ENCODE measurements around the gene NOSTRIN.
"Not testable (repeated sequence)": the region's sequence is repeated elsewhere in the genome, so short reads cannot be mapped to it uniquely, and the experiment has no call there.

NOSTRIN gene

DNA sequence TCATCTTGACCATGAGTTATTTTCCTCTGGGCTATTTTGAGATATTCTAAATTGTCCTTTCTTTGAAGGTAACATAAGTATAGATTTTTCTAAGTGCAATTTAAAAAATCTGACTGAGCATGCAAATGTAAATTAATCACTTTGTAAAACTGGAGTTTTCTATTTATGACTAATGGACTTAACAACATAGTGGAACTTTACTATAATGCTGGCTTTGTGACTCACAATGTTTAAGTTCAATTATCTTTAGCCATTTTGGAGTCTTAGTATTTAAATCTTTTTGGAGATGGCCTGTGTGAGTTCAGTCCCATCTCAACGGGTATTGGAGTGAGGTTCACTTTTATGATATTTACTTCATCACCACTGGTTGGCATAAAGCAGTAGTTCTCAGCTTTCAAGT lies 35.2 kb upstream of the NOSTRIN start:
- TF ChIP-seq, protein P1, sequence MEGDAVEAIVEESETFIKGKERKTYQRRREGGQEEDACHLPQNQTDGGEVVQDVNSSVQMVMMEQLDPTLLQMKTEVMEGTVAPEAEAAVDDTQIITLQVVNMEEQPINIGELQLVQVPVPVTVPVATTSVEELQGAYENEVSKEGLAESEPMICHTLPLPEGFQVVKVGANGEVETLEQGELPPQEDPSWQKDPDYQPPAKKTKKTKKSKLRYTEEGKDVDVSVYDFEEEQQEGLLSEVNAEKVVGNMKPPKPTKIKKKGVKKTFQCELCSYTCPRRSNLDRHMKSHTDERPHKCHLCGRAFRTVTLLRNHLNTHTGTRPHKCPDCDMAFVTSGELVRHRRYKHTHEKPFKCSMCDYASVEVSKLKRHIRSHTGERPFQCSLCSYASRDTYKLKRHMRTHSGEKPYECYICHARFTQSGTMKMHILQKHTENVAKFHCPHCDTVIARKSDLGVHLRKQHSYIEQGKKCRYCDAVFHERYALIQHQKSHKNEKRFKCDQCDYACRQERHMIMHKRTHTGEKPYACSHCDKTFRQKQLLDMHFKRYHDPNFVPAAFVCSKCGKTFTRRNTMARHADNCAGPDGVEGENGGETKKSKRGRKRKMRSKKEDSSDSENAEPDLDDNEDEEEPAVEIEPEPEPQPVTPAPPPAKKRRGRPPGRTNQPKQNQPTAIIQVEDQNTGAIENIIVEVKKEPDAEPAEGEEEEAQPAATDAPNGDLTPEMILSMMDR (conservative IDR thresholded peaks at IDR 0.05) = no peak

DNA sequence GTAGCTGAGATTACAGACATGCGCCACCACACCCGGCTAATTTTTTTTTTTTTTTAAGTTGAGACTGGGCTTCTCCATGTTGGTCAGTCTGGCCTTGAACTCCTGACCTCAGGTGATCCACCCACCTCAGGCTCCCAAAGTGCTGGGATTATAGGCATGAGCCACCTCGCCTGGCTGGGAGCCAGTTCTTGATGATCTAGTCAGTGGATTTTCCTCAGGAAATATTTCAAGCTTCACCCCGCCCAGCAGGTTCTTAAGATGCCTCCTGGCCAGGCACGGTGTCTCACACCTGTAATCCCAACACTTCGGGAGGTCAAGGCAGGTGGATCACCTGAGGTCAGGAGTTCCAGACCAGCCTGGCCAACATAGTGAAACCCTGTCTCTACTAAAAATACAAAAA lies 34.1 kb upstream of the NOSTRIN start:
- not testable (repeated sequence) for H3K27ac ChIP-seq

More for the DNA sequence above, 35.2 kb upstream of the NOSTRIN start:
- no peak overlapping the region for H3K27ac ChIP-seq

DNA sequence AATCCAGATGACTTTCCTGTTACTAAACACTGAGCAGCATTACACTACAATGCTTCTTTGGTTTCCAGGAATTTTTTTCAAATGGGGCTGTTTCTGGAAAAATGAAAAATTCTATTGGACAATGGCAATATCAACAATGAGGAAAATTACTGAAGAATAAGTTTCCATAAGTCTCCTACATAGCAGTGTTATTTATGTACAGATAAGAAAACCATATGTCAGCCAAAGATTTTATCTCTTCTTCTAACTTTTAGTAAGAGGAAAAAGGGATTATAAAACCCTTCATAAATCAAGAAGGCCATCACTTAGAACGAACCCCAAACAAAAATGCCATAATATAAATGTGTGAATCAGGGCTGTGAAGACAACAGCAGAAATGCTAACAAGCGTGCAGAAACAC lies 31.6 kb upstream of the NOSTRIN start:
- no peak overlapping the region for H3K27ac ChIP-seq
- TF ChIP-seq, protein P1 (conservative IDR thresholded peaks at IDR 0.05) = no peak

DNA sequence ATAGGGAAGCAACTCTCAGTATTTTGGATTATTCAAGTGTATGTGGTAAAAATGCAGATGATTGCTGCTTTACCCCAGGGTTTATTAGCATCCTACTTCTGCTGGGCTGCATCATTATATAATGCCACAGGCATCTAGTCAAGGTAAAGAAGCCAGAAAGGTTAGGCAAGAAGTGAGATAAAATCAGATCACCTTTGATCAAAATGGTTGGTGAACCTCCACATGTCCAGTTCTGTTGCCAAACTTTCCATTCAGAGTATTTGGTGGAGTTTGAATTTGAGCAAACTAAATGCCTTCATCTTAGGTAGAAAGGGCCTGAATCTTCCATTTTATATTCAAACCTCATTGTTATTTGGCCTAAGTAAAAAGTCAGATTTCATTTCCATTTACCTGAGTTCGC lies 29.7 kb upstream of the NOSTRIN start:
- TF ChIP-seq, protein P1 (conservative IDR thresholded peaks at IDR 0.05) = no peak
- H3K27ac ChIP-seq = no peak overlapping the region

DNA sequence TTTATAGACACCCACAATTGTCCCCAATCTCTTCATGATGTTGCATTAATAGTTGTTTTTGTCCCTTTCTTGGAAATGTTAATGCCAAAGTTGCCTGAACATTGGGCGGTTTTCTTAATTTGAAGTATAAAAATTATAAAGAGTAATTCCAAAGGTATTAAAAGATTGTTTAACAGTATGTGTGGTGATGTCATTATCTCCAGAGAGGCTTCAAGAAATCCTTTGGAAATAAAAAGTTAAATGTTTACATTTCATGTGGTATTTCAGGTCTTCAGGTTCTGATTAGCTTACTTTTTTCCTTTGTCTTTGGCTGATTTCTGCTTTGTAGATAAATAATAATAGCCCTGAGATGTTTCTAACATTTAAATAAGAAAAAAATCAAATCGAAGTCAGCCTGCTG lies 29.3 kb upstream of the NOSTRIN start:
- TF ChIP-seq, protein P1 (conservative IDR thresholded peaks at IDR 0.05) = no peak
- no peak overlapping the region for H3K27ac ChIP-seq

DNA sequence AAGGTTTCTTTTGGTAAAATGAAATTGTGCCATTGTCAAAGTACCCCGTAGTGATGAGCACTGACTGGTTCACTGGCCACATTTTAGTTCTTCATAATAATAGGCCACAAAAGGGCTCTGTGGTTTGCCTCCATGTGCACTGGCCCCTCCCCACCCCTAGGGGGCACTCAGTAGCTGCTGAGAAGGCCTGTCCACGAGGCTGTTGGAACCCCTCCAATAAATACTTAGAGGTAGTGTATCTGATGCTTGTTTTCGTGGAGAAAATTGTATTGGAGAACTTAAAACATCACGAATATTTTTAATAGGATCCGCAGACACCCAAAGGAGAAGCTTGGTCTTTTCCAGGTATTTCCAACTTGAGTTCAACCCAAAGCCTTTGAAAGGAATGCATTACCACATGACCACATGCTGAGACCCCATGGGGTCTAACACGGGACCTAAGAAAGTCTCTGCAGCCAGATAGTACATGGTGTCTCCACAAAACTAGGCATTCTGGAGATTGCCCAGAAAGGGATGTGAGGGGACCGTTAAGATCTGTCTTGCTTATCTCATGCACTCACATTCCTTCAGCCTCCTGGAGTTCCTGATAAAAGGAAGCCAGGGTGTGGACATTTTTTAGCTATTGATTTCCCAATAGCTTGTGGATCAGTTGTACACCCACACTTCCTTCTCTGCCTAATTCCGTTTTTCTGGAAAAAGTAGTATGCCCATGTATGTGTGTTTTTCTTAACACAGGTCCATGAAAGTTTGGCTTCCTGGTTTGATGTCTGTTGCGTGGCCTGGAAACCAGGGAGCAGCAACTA lies 28.5 kb upstream of the NOSTRIN start:
- TF ChIP-seq, protein P1 (conservative IDR thresholded peaks at IDR 0.05) = peak; percentile 96
- H3K27ac ChIP-seq = no peak overlapping the region

DNA sequence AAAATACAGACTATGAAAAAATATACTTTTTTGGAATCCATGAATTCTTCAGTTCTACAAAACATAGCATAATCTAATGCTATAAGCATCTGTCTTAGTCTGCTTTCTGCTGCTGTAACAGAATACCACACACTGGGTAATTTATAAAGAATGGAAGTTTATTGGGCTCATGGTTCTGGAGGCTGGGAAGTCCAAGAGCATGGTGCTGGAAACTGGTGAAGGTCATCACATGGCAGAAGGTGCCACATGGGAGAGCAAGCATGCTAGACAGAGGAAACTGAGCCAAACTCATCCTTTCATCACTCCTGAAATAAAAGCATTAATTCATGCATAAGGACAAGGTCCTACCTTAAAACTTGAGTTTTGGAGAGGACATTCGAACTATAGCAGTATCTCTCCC lies 26.6 kb upstream of the NOSTRIN start:
- TF ChIP-seq, protein P1 (conservative IDR thresholded peaks at IDR 0.05) = no peak
- no peak overlapping the region for H3K27ac ChIP-seq

DNA sequence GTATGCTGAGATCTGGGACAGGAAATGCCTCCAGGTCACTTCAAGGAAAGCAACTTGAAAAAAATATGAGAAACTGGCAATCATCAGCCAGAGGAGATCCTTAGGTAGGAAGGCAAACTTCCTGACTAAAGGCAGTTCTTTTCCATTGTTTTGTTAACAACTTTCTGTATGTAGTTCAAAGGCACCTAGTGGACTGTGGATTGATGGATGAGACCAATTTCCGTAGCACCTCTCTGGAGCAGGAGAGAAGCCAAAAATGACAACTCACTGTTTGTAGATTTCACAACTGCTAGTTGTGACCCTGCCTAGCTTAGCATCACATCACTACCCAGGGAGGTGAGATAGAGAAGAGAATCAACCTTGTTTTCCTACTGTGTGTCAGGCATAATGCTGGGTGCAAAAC lies 21.8 kb upstream of the NOSTRIN start:
- no peak overlapping the region for H3K27ac ChIP-seq
- TF ChIP-seq, protein P1 (conservative IDR thresholded peaks at IDR 0.05) = no peak

Measured in VCaP (cell line).